Spleen (tissue), 11 donors: ENCODE measurements around the gene SNCA. TPM values are rescaled to one million over a fixed set of nuclear protein-coding genes. Genes with fewer than 3 reads are reported as not detected.
A peak's percentile ranks its signal among the peaks of the same experiment; 100 is the strongest.

Source experiments
- DNase-seq: peaks from one replicate; pipeline ENCODE4 v3.0.0-alpha.2; 2020
- H3K27ac ChIP-seq, 8 donors: fragments of 200-600 bp; sonication (generic) in 7 of 8; 1 replicate in 4 of 8; 2 replicates in 4 of 8; pipeline versions ENCODE4 v1.5.0 to v1.8.0; 2016 to 2021; ENCODE audit warnings: inconsistent platforms in 4 of 8, mild to moderate bottlenecking in 4 of 8, moderate library complexity in 1 of 8
- H3K27me3 ChIP-seq, 7 donors: fragments of 200-600 bp; sonication (generic) in 6 of 7; replicated peaks in 1 of 7; 1 replicate in 4 of 7; 2 replicates in 3 of 7; pipeline versions ENCODE4 v1.5.0 to v1.8.0; 2016 to 2021; ENCODE audit warnings: inconsistent platforms in 3 of 7, mild to moderate bottlenecking in 1 of 7
- H3K36me3 ChIP-seq, 6 donors: fragments of 200-600 bp; sonication (generic) in 5 of 6; 1 replicate in 4 of 6; 2 replicates in 2 of 6; pipeline versions ENCODE4 v1.5.0 to v1.8.0; 2016 to 2021; ENCODE audit warnings: inconsistent platforms in 2 of 6
- H3K4me1 ChIP-seq, 6 donors: fragments of 200-600 bp; sonication (generic) in 5 of 6; 1 replicate in 3 of 6; 2 replicates in 3 of 6; pipeline versions ENCODE4 v1.5.0 to v1.8.0; 2016 to 2021; ENCODE audit warnings: inconsistent platforms in 3 of 6
- H3K4me3 ChIP-seq, 8 donors: fragments of 200-600 bp; sonication (generic) in 7 of 8; 1 replicate in 4 of 8; 2 replicates in 4 of 8; pipeline versions ENCODE4 v1.5.0 to v1.8.0; 2016 to 2021; ENCODE audit warnings: inconsistent platforms in 4 of 8, mild to moderate bottlenecking in 4 of 8, moderate library complexity in 2 of 8
- H3K9me3 ChIP-seq, 8 donors: fragments of 200-600 bp; sonication (generic) in 7 of 8; 1 replicate in 4 of 8; 2 replicates in 4 of 8; pipeline versions ENCODE4 v1.5.0 to v1.8.0; 2016 to 2021; ENCODE audit warnings: inconsistent platforms in 4 of 8
- POLR2A ChIP-seq, 3 donors: fragments of 450-650 bp; IDR thresholded peaks; one replicate each; pipeline ENCODE4 v1.5.1; 2017; ENCODE audit warnings: antibody characterized with exemption in 3 of 3, mild to moderate bottlenecking in 1 of 3
- POLR2AphosphoS5 ChIP-seq, 3 donors: sonication (generic); formaldehyde crosslinking; IDR thresholded peaks; one replicate each; pipeline ENCODE4 v1.5.1; 2017; ENCODE audit warnings: antibody characterized with exemption in 3 of 3
- WGBS, 5 donors: extraction: QIAGEN DNeasy Blood & Tissue Kit in 3 of 5; methylation state at CpG; one replicate each; pipeline versions ENCODE4 v1.1.5 to v1.1.7; 2013 to 2018; 5-methylcytosine and 5-hydroxymethylcytosine counted together
- intact Hi-C: fragments of 100-400 bp; cut with DNase I; formaldehyde crosslinking; loops from one replicate; pipeline ENCODE4 v1.15.0; 2023; ENCODE audit warnings: low total_unique reads
- polyA plus RNA-seq, 3 donors: library from polyadenylated mRNA; stranded (reverse); fragments of 200-250 nt; gene quantifications; one replicate each; pipeline ENCODE4 v1.2.1, GENCODE V29; 2013
- total RNA-seq, 7 donors: library from RNA; depleted of rRNA in 3 of 7; stranded (reverse); fragments of >200 nt in 3 of 7; fragmentation: NEBNext Ultra II Directional in 4 of 7; extraction: Animal tissue kit (Norgen Biotek cat#: 25700) in 4 of 7; gene quantifications; one replicate each; pipeline versions ENCODE4 v1.1.0 to v1.2.1, GENCODE V29; 2016 to 2021
- TF ChIP-seq, protein P1 (sequence below), 11 experiments: fragments of 200-600 bp in 7 of 11; fragments of 450-650 bp in 4 of 11; sonication (generic) in 4 of 11; IDR thresholded peaks in 8 of 11; conservative IDR thresholded peaks in 3 of 11; 1 replicate in 7 of 11; 2 replicates in 4 of 11; pipeline versions ENCODE4 v1.4.0 to v1.8.0; 2016 to 2021; ENCODE audit warnings: antibody characterized with exemption in 11 of 11, inconsistent platforms in 4 of 11, mild to moderate bottlenecking in 1 of 11
- donor health status: healthy with polysubstance abuse.
- donor health status: DM: no; HTN: no; CAD: no; lungs with moderate emphysema.
- donor health status: DM: no; HTN: no; CAD: no.
- donor health status: Bipolar disorder and iron deficiency.
- donor health status: healthy.
- donor health status: DM: no; HTN: no; CAD: no.
- donor health status: DM: yes; HTN: yes; CAD: no.

The SNCA gene
- total and polyA plus RNA-seq, 10 donors = 1.7 to 86.5 (median 10.4) TPM

DNA sequence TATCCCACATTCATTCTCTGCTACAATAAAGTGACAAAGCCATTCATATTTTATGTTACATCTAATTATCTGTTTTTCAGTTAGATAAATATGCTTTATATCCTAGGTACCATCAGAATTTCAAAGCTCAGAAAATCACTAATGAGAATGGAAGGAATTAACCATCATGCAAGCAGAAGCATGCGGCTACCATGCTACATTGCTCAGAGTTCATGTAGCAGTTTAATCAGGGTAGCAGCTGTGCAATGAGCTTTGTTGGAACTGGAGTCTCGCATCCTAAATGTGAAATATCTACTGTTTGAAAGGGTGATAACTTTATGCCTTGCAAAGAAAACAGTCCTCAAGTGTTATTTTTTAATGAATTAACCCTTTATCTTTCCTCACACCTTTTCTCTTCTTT lies 77.5 kb downstream of the SNCA start:
- Histone ChIP-seq H3K9me3 (no peaks in the 10 kb centered on the region), H3K27me3 (no peaks in the 10 kb centered on the region), H3K4me1 (no peaks in the 10 kb centered on the region), H3K36me3 (no peaks in the 10 kb centered on the region), H3K4me3 (no peak overlapping the region), H3K27ac (no peak overlapping the region)
- 84 to 100% (median 93%) methylated on average over 2 of the region's 2 CpGs for WGBS, 5 donors
- TF ChIP-seq POLR2AphosphoS5 (IDR thresholded peaks at IDR 0.05) (no peak), POLR2A (IDR thresholded peaks at IDR 0.05) (no peak)
- TF ChIP-seq, protein P1, sequence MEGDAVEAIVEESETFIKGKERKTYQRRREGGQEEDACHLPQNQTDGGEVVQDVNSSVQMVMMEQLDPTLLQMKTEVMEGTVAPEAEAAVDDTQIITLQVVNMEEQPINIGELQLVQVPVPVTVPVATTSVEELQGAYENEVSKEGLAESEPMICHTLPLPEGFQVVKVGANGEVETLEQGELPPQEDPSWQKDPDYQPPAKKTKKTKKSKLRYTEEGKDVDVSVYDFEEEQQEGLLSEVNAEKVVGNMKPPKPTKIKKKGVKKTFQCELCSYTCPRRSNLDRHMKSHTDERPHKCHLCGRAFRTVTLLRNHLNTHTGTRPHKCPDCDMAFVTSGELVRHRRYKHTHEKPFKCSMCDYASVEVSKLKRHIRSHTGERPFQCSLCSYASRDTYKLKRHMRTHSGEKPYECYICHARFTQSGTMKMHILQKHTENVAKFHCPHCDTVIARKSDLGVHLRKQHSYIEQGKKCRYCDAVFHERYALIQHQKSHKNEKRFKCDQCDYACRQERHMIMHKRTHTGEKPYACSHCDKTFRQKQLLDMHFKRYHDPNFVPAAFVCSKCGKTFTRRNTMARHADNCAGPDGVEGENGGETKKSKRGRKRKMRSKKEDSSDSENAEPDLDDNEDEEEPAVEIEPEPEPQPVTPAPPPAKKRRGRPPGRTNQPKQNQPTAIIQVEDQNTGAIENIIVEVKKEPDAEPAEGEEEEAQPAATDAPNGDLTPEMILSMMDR (IDR thresholded peaks at IDR 0.05 in 8 of 11, conservative IDR thresholded peaks at IDR 0.05 in 3 of 11) = no peak
- no peak for DNase-seq
- intact Hi-C loops = no loop called here

DNA sequence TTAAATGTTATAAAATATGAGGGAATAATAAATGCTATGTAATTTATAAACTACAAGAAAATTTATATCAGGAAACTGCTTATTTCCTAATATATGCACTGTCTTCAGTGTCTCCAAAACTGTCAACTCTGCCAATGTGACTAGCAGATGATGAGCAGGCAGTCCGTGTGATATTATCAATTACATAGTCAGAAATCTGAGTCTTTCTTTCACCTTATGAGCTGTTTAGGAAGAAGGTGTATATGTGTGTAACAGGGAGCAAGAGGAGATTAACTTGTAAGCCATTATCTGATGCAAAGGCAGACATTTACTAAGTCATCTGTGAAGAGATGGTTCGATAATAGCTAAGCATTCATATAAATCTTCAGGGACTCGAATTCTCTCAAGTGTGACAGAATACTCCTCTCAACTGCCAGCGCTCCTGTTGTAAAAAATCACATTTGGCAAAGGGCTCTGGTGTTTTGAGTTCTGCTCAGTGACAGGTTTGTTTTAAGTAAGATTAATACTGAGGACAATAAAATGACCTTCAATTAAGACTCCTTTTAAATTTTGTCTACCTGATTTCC lies 79.7 kb downstream of the SNCA start:
- intact Hi-C loops = no loop called here
- Histone ChIP-seq H3K4me3 (no peak overlapping the region), H3K36me3 (no peaks in the 10 kb centered on the region), H3K27me3 (no peaks in the 10 kb centered on the region), H3K27ac (no peak overlapping the region), H3K4me1 (no peaks in the 10 kb centered on the region), H3K9me3 (no peaks in the 10 kb centered on the region)
- WGBS, 5 donors = 64 to 84% (median 72%) methylated on average over 4 of the region's 4 CpGs
- no peak for DNase-seq
- no peak for TF ChIP-seq POLR2AphosphoS5 (IDR thresholded peaks at IDR 0.05)
- TF ChIP-seq POLR2A (IDR thresholded peaks at IDR 0.05) = no peak
- TF ChIP-seq, protein P1 (IDR thresholded peaks at IDR 0.05 in 8 of 11, conservative IDR thresholded peaks at IDR 0.05 in 3 of 11) = no peak

DNA sequence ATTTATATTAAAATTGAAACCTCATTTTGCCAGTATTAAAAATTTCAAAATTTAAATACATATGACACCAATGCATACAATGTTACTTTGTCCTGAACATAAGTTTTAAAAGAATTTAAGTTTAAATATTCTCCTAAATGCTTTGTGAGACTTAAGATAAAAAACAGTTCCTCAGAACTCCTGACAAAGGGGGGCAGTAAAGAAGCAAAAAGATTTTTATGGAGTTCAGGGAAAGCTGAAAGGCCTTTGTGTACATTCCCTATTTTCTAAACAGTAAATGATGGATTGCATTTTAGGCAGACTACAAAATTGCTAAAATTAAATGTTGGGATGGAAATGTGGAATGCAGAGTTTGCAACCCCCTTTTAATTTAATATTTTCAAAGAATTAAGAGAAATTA lies 81.7 kb downstream of the SNCA start:
- Histone ChIP-seq H3K4me3 (no peak overlapping the region), H3K9me3 (no peaks in the 10 kb centered on the region), H3K27me3 (no peaks in the 10 kb centered on the region), H3K36me3 (no peaks in the 10 kb centered on the region), H3K27ac (no peak overlapping the region), H3K4me1 (no peaks in the 10 kb centered on the region)
- TF ChIP-seq POLR2AphosphoS5 (IDR thresholded peaks at IDR 0.05) (no peak), POLR2A (IDR thresholded peaks at IDR 0.05) (no peak)
- TF ChIP-seq, protein P1 (IDR thresholded peaks at IDR 0.05 in 8 of 11, conservative IDR thresholded peaks at IDR 0.05 in 3 of 11) = no peak
- no peak for DNase-seq
- intact Hi-C loops = no loop called here

DNA sequence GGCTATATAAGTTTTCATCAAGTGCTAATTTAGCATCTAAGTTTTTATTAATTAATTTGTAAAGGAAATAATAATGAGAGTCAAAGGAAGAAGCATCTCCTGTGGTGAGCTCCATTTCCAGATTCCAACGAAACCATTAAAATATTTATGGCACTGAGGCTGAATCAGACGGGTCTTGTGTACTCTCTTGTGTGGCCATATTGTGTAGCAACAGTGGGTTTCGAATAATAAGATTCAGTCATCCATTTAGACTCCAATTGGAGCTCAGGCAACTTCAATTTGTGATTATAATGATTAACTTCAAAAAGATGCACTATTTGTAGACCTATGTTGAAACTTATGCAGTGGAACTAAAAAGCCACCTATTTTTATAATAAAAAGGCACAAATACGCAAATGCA lies 82.4 kb downstream of the SNCA start:
- Histone ChIP-seq H3K27ac (no peak overlapping the region), H3K4me3 (no peak overlapping the region), H3K36me3 (no peaks in the 10 kb centered on the region), H3K9me3 (no peaks in the 10 kb centered on the region), H3K27me3 (no peaks in the 10 kb centered on the region), H3K4me1 (no peaks in the 10 kb centered on the region)
- no peak for TF ChIP-seq POLR2AphosphoS5 (IDR thresholded peaks at IDR 0.05)
- WGBS, 5 donors = 78 to 89% (median 83%) methylated on average over 4 of the region's 4 CpGs
- intact Hi-C loops = no loop called here
- no peak for DNase-seq

DNA sequence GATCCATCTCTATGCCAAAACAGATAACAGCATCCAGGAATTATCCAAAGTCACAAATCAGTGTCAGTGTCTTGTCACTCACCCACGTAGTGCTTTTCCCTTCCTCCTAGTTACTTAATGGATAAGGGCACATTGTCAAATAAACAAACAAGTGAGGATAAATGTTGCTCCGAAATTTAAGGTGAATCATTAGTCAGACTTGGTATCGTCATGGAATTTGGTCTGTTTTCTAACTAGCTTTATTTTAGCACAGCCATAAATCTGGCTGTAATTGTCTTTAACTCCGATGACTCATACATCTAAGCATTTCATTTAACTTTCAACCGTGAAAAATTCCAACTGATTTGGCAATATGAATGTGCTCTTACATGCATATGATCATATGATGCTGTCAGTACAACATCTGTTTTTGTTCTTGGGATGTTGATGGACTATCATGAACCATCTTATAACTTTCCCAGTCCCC lies 83.3 kb downstream of the SNCA start:
- no peaks in the 10 kb centered on the region for H3K9me3 ChIP-seq
- 59 to 79% (median 68%) methylated on average over 5 of the region's 5 CpGs for WGBS, 5 donors
- no peak for DNase-seq
- intact Hi-C loops = no loop called here
- H3K27ac ChIP-seq = peak overlapping the region in 4 of 8 donors; percentile 28 to 52 (median 48)
- H3K27me3 ChIP-seq = no peaks in the 10 kb centered on the region
- TF ChIP-seq POLR2A (IDR thresholded peaks at IDR 0.05) (no peak), POLR2AphosphoS5 (IDR thresholded peaks at IDR 0.05) (no peak)
- TF ChIP-seq, protein P1 (IDR thresholded peaks at IDR 0.05 in 8 of 11, conservative IDR thresholded peaks at IDR 0.05 in 3 of 11) = no peak
- no peaks in the 10 kb centered on the region for H3K4me1 ChIP-seq
- H3K36me3 ChIP-seq = no peaks in the 10 kb centered on the region
- no peak overlapping the region for H3K4me3 ChIP-seq
